ENCODE data around the gene NMRAL1.

Gene NMRAL1

DNA sequence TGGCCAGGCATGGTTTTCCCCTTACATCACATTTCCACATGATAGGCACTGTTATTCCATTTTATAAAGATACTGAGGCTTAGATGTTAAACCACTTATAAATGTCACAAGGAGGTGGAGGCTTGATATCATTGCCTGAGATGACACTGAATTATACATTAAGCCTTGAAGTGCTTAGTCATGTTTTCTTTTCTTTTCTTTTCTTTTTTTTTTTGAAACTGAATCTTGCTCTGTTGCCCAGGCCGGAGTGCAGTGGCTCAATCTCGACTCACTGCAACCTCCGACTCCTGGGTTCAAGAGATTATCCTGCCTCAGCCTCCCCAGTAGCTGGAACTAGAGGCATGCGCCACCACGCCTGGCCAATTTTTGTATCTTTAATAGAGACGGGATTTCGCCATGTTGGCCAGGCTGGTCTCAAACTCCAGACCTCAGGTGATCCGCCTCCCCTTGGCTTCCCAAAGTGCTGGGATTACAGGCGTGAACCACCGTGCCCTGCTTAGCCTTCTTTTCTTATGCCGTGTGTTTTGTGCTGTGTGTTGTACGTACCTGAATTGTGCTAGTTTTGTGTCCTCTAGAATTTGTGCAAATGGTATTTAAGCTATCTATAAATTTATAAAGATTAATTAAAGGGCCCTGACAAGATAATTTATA, 47.6 kb downstream of the NMRAL1 start:
- no peak for DNase-seq (ENCODE audit: low read depth in 4 of 4, low spot score in 1 of 4)

- DNase-seq (ENCODE audit: low read depth in 4 of 4, low spot score in 1 of 4), result peak in 2 of 4 experiments; percentile 27 to 30
Observed at GRCh38 chr16:4426021-4426684, 48.3 kb downstream of the NMRAL1 start.

- peak; percentile 80 to 88 (median 86) for DNase-seq (ENCODE audit: low read depth in 4 of 4, low spot score in 1 of 4)
Observed at GRCh38 chr16:4425378-4426020, 48.9 kb downstream of the NMRAL1 start, which contains the start of gene DNAJA3. Gene DNAJA3, plus strand, starts transcription at chr16:4425868. Its CDS starts 14 bp downstream, at chr16:4425882.

DNA sequence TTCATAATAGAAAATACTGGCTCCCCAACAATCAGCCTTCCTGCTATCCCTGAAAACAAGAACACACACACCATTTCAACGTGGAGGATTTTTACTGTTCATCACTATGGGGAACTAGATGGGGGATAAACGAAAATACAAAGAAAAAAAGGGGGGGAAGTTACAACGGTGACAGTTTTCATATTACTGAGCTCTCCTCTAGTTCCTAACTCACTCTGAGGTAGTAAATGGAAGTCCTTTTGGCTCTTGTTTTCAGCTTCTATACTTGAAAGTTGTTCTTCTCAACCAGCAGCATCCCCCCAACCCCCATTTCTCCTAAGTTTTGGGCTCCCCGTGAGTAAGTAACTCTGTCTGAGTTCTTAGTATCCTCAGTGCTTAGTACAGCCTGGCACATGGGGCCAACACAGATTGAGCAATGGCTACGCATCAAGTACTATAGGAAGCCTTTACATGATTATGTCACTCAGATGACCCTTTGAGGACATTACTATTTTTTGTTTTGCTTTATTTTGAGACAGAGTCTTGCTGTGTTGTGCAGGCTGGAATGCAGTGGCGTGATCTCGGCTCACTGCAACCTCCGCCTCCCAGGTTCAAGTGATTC, 53.8 kb downstream of the NMRAL1 start:
- DNase-seq (ENCODE audit: low read depth in 4 of 4, low spot score in 1 of 4), result no peak

DNA sequence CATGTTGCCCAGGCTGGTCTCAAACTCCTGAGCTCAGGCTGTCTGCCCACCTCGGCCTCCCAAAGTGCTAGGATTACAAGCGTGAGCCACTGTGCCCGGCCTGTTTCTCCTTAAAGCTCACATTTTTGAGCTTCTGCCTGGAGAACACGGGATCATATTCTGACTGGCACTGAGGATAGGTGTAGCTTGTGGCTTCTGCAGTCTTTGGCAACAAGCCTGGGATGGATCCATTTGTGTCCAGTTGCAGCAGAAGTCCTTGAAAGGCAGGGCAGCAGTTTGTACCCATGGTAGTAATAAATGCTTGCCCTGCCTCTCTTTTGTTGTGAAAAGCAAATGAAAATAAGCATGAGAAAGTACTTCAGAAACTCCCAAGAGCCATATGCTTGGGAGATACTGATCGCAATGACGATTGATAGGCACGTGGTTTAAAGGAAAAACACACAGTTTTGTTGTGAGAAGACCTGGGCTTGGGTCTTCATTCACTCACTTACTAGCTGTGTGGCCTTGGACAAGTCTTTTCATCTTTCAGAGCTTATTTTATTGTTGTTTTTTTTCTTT, 54.9 kb downstream of the NMRAL1 start:
- DNase-seq (ENCODE audit: low read depth in 4 of 4, low spot score in 1 of 4), result no peak

DNA sequence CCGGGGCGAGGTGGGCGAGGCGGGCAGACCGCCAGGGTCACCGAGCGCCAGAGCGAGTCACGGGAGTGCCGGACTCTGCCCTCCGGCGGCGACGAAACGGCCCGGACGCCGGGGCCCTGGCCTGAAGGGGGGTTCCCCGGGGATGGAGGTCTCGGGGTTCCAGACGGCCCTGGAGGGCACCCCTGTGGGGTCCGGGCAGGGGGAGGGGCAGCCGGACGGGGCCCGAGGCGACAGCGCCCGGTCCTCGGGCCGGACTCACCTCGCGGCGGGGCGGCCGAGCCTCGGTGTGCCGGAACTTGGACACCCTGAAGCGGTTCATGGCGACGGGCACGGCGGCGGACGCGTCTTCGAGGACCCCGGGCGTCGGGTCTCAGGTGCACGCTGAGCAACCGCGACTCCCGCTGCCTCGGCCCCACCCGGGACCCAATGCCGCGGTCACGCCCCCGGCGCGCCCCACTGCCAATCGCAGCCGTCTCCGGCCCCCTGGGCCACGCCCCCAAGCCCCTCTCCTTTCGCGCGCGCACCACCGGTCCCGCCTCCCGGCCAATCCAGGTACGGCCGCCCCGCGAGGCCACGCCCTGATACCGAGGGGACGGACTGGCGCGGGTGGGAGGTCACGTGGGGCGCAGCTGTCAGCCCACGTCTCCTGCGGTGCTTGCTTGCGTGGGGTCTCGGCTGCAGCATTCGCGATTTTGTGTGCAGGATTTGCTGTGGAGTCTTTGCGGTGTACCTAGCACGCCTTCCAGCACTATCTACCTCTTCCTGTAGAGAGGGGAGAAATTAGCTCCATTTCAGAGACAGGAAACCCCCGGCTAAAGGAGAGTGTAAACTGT, 58.0 kb downstream of the NMRAL1 start, which contains the start of gene CORO7:
CORO7 (minus strand) TSS at position 397 of the 833 bp plus-strand sequence; CDS start at position 319, 78 bp downstream.
- DNase-seq (ENCODE audit: low read depth in 4 of 4, low spot score in 1 of 4), result peak; percentile 94 to 98 (median 96)

DNA sequence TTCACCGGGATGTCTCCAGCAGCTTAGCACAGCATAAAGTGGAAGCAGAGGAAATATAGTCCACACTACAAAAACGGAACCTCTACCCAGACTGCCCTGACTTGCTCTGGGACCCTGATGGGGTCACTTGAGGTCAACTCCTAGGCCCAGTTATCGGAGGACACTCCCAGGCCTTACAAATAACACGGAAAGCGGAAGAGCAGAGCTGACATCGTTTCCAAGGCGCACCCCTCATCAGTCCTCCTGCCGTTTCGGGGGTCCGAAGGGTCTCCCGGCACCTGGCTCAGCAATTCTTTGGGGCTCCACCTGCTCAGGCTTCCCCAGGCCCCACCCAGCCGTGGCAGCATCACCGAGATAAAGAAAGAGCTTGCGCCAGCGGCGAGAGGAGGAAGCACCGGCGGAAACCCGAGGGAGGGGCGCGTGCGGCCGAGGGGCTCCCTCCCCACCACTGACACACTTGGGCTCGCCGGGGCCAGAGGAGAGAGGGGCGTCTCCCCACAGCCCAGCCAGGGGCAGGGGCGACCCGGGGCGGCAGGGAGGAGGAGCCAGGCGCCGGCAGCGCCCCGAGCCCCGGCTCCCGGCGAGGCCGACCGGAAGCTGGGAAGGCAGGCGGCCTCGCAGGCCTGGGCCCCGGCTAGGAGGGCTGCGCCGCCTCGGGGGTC, 58.8 kb downstream of the NMRAL1 start:
- DNase-seq (ENCODE audit: low read depth in 4 of 4, low spot score in 1 of 4), result peak in 2 of 4 experiments; percentile 25 to 37

DNA sequence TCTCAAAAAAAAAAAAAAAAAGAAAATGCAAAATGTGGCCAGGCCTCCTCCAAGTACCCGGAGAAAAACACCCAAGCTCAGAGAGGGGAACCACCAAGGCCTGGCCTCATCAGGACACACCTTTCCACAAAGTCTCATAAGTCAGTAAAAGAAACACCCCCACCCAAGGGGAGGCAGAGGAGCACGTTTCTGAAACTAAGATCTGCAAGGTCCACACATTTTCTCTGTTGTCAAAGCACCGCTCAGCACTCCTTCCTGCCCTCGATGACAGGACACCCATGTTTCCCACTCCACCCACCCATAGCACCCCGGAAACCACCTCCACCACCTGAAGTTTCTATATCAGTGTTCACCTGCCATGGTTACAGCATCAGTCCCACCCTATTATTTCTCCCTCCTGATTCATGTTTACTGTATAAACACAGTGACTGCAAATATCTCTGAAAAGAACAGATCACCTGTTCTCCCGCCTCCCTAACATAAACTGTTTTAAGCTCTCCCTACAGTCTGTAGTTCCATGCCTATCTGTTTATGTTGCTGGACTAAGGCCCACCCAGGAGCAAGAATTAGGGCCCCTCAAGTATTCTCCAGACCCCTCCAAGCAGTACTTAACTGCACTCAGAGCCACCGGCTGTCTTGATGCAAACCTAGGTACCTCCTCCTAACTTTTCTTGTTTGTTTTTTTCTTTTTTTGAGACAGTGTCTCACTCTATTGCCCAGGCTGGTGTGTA, 60.1 kb downstream of the NMRAL1 start:
- DNase-seq (ENCODE audit: low read depth in 4 of 4, low spot score in 1 of 4), result peak; percentile 51 to 80 (median 58)

DNA sequence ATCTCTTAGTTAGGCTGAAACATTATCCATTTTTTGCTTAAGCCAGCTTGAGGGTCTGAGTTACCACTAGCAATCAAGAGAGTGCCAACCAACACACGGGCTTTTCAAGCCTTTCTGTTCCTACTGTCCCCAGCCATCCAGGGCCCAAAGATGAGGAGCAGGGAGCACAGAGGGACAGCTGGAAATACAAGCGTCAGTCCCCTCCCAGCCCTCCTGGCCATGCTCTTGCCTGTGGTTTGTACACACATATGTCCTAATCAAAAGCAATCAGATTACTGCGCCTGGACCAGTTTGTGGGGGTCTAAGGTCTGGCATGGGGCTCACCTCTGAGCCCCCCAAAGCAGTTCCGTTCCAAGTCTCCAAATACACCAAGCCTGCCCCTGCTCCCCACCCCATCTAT, 61.6 kb downstream of the NMRAL1 start:
- no peak for DNase-seq (ENCODE audit: low read depth in 4 of 4, low spot score in 1 of 4)

DNA sequence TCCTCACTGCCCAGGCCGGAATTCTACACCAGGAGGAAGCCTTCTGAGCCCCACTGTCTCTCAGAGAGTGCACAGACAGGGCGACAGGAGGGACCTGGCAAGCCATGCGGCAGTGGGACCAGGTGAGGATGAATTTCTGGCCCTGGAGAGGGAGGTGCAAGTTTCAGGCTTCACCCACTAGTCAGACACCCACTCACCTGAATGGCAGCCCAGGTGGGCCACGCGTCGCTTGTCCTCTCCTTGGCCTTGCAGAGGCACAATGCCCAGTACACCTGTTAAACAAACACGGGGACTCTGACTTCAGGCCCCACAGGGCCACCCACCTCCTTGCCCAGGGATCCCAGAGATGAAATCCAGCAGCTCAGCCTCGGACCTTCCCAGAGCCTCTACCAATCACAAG, 62.3 kb downstream of the NMRAL1 start:
- no peak for DNase-seq (ENCODE audit: low read depth in 4 of 4, low spot score in 1 of 4)
